Muscle of leg (tissue), 11 donors: Measurements from ENCODE around the gene VPS9D1. TPM values are rescaled to one million over a fixed set of nuclear protein-coding genes. Genes with fewer than 3 reads are reported as not detected.
"Not testable (repeated sequence)": the region's sequence is repeated elsewhere in the genome, so short reads cannot be mapped to it uniquely, and the experiment has no call there.

Experiments used
- DNase-seq: peaks from one replicate; pipeline ENCODE4 v3.0.0; 2013
- H3K27ac ChIP-seq: one replicate; pipeline ENCODE4 v1.5.1; 2013; ENCODE audit warnings: mild to moderate bottlenecking, low read length, control low read depth
- H3K27me3 ChIP-seq: one replicate; pipeline ENCODE4 v1.6.1; 2013; ENCODE audit warnings: low read length; ENCODE audit not compliant: control insufficient read depth, insufficient read depth
- H3K36me3 ChIP-seq: one replicate; pipeline ENCODE4 v1.6.1; 2013; ENCODE audit warnings: low read length; ENCODE audit not compliant: control insufficient read depth, insufficient read depth
- H3K4me1 ChIP-seq: one replicate; pipeline ENCODE4 v1.6.1; 2013; ENCODE audit warnings: low read length; ENCODE audit not compliant: control insufficient read depth, insufficient read depth
- H3K4me3 ChIP-seq: one replicate; pipeline ENCODE4 v1.5.1; 2013; ENCODE audit warnings: low read length, control low read depth
- H3K9me3 ChIP-seq: replicated peaks from 2 replicates; pipeline ENCODE4 v1.6.1; 2013; ENCODE audit warnings: low read depth, low read length; ENCODE audit not compliant: control insufficient read depth
- WGBS: methylation state at CpG from one replicate; pipeline ENCODE4 v1.1.5; 2013; ENCODE audit warnings: missing lambda C conversion rate; ENCODE audit not compliant: insufficient coverage; 5-methylcytosine and 5-hydroxymethylcytosine counted together
- polyA plus RNA-seq, 8 donors: library from polyadenylated mRNA; unstranded; fragments of 120-200 nt; gene quantifications; one replicate each; pipeline versions ENCODE4 v1.2.1 to v1.2.3, GENCODE V29; 2013; ENCODE audit warnings: inconsistent platforms in 1 of 8, low replicate concordance in 1 of 8; ENCODE audit not compliant: insufficient read length in 8 of 8, insufficient read depth in 1 of 8
- total RNA-seq: library from RNA; stranded (reverse); fragments of 120-200 nt; gene quantifications from one replicate; pipeline ENCODE4 v1.2.4, GENCODE V29; 2013

The VPS9D1 gene
- total and polyA plus RNA-seq, 9 donors, result 6.1 to 13.4 (median 10.7) TPM

DNA sequence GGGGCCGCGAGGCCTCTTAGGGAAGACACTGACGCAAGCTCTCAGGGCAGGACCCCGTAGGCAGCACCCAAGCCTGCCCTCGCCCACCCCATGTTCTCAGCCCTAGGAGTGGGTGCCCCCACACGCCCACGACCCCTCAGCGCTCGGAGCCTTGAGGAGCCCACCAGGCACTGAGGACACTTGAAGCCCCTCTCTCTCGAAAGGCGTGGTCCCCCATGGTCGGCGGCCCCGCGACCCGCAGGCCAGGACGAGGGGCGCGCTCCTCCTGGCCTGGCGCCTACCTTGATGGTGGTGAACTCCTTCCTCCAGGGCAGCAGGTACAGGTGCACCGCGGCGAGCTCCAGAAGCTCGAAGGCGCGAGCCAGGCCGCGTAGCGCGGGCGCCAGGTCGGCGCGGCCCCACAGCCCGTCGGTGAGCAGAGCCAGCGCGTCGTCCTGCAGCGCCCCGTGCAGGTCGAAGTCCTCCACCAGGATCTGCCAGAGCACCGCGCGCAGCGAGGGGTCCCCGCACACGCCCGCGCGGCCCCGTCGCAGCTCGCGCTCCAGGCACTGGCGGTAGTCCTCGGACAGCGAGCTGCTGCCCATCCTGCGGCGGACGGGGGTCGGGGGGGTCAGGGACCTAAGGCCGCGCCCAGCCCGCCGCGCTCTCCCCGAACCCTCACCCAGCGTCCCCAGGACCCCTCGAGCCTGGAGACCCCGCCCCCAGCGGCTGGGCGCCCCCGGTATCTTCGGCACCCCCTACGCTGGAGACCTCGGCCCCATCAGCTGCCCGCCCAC lies 19.9 kb downstream of the VPS9D1 start:
- Histone ChIP-seq H3K4me3 (peak overlapping the region; percentile 68), H3K4me1 (peaks cover 50% of the 10 kb centered on the region), H3K27ac (peak overlapping the region; percentile 67), H3K27me3 (peaks cover 27% of the 10 kb centered on the region), H3K36me3 (no peaks in the 10 kb centered on the region), H3K9me3 (no peaks in the 10 kb centered on the region)
- peak; percentile 65 for DNase-seq
- 2% methylated on average over 73 of the region's 78 CpGs for WGBS

DNA sequence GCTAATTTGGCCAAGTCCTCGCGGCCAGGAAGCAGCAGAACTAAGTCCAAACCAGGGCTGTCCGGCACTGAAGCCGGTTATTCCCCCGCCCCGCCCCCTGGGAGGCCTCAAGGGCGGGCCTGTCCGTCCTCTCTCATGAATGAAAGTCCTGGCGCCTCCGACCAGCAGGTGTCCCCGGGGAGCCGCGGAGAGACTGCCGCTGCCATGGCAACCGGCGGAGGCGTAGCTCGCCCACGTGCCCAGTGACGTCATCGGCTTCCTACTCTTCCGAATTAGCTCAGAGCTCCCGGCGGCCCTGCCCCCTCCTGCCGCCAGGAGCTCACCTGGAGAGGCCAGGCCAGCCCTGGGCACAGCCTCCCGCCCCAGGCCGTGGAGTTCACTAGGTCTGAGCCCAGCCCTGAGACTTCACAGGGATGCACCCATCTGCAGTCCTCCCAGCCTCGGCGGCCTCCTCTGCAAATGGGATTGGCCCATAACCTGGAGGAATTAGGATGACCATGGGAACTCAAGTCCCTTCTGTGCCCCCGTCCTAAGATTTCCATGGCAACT lies 20.5 kb downstream of the VPS9D1 start:
- under 1% methylated on average over 30 of the region's 30 CpGs for WGBS
- H3K27me3 ChIP-seq, result peaks cover 27% of the 10 kb centered on the region
- DNase-seq, result peak; percentile 95
- H3K4me3 ChIP-seq, result peak overlapping the region; percentile 26
- peaks cover 50% of the 10 kb centered on the region for H3K4me1 ChIP-seq
- H3K36me3 ChIP-seq, result peaks cover 5% of the 10 kb centered on the region
- H3K27ac ChIP-seq, result peak overlapping the region; percentile 67
- no peaks in the 10 kb centered on the region for H3K9me3 ChIP-seq

DNA sequence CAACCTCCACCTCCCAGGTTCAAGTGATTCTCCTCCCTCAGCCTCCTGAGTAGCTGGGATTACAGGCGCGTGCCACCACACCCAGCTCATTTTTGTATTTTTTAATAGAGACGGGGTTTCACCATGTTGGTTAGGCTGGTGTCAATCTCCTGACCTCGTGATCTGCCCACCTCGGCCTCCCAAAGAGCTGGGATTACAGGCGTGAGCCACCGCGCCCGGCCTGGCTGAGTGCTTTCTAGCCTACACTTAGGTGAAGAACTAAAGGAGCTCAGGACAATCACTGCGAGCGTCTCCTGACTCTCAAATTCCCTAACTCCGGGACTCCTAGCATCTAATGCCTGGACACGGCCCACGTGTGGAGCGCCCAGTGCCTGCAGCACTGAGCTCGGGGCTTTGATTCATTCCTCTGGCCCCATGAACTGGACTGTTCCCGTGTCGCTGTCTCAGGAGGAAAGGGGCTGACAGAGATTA lies 21.0 kb downstream of the VPS9D1 start:
- H3K36me3 ChIP-seq, H3K9me3 ChIP-seq, DNase-seq, H3K4me3 ChIP-seq: not testable (repeated sequence)
- 45% methylated on average over 15 of the region's 18 CpGs for WGBS
- Histone ChIP-seq H3K27me3 (peaks cover 23% of the 10 kb centered on the region), H3K27ac (peak overlapping the region; percentile 45), H3K4me1 (peaks cover 50% of the 10 kb centered on the region)

DNA sequence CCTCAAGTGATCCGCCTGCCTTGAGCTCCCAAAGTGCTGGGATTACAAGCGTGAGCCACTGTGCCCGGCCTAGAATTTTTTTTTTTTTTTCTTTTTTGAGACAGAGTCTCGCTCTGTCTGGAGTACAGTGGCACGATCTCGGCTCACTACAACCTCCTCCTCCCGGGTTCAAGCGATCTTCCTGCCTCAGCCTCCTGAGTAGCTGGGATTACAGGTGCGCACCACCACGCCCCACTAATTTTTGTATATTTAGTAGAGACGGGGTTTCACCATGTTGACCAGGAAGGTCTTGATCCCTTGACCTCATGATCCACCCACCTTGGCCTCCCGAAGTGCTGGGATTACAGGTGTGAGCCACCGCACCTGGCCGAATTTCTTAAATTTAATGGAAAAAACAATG lies 22.0 kb downstream of the VPS9D1 start:
- H3K27ac ChIP-seq, H3K9me3 ChIP-seq, H3K4me3 ChIP-seq, DNase-seq: not testable (repeated sequence)
- 94% methylated on average over 5 of the region's 14 CpGs for WGBS
- Histone ChIP-seq H3K27me3 (peaks cover 17% of the 10 kb centered on the region), H3K4me1 (peaks cover 50% of the 10 kb centered on the region), H3K36me3 (peaks cover 16% of the 10 kb centered on the region)

DNA sequence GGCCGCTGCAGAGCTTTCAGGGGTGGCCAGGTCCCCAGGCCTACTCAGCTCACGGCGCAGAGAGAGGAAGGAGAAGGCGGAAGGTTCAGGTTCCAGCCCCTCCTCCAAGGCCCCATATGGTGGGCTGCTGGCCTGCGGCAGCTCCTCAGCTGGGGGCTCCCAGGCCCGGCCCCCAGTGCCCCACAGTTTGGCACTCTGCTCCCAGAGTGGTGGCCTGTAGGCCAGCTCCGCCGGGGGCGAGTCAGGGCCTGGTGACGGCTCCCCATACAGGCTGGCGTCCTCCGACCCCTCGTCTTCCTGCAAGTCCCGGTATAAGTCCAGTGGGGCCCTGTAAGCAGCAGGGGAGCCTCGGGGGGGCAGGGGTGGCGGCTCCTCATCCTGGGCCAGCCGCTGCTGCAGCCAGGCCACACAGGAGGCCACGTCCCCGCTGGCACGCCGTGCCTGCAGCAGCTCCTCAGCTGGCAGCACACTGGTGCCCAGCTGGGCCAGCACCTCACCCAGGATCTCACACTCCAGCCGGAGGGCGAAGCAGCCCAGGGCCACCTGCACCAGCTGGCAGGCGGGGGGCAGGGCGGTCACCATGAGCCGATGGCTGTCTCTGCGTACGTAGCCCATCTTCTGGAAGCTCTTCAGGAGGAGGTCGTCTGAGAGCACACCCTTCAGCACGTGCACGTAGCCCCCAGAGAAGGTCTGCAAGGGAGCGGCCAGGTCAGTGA lies 22.9 kb downstream of the VPS9D1 start:
- no peak for DNase-seq
- H3K27ac ChIP-seq, result peak overlapping the region; percentile 29
- H3K9me3 ChIP-seq, result no peaks in the 10 kb centered on the region
- H3K27me3 ChIP-seq, result peaks cover 10% of the 10 kb centered on the region
- H3K36me3 ChIP-seq, result peaks cover 24% of the 10 kb centered on the region
- peaks cover 50% of the 10 kb centered on the region for H3K4me1 ChIP-seq
- no peak overlapping the region for H3K4me3 ChIP-seq
- 67% methylated on average over 28 of the region's 32 CpGs for WGBS

DNA sequence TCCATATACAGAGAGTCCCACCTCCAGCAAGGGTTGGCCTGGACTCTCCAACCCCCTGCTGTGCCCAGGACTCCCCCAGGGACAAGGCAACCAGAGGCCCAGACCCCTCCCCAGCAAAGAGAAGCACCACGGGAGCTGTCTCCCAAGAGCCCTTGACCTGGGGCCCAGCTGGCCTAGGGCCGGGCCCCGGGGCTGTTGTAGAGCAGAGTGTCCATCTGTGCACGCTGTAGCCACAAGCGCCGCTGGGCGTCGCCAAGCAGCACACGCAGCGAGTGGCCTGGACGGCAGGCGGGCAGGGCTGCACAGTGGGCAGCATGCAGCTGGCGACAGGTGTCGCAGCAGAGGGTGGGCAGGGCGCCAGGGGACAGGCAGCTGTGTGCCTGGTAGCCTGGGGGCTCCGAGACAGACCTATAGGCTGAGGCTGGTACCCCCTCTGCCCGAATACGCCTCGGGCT lies 23.5 kb downstream of the VPS9D1 start:
- H3K4me1 ChIP-seq, result peaks cover 48% of the 10 kb centered on the region
- H3K36me3 ChIP-seq, result peaks cover 29% of the 10 kb centered on the region
- peaks cover 5% of the 10 kb centered on the region for H3K27me3 ChIP-seq
- 75% methylated on average over 19 of the region's 19 CpGs for WGBS
- peak; percentile 75 for DNase-seq
- no peak overlapping the region for H3K4me3 ChIP-seq
- H3K9me3 ChIP-seq, result no peaks in the 10 kb centered on the region
- H3K27ac ChIP-seq, result peak overlapping the region; percentile 29

DNA sequence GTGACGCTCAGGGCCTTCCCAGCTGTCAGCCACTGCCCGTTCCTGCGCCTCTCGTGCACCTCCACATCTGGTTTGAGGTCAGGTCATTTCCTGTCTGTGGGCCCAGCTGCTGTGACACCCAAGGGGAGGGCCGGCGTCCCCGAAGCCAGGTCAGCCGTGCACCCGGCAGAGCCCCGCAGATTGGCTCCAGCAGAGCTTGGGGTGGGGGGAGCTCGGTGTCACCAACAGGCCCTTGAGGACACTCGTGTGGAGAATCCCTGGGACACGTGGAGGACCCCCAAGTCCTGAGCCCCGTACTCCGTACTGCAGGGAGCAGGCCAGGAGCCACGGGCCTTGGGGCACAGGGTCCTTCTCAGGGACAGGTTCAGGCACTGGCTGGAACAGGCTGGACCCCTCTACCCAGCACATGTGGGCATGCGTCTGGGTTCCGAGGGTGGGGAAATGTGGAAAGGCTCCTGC lies 24.0 kb downstream of the VPS9D1 start:
- H3K9me3 ChIP-seq, result no peaks in the 10 kb centered on the region
- DNase-seq, result no peak
- peaks cover 43% of the 10 kb centered on the region for H3K4me1 ChIP-seq
- no peaks in the 10 kb centered on the region for H3K27me3 ChIP-seq
- no peak overlapping the region for H3K4me3 ChIP-seq
- peaks cover 34% of the 10 kb centered on the region for H3K36me3 ChIP-seq
- WGBS, result 31% methylated on average over 12 of the region's 18 CpGs
- no peak overlapping the region for H3K27ac ChIP-seq

DNA sequence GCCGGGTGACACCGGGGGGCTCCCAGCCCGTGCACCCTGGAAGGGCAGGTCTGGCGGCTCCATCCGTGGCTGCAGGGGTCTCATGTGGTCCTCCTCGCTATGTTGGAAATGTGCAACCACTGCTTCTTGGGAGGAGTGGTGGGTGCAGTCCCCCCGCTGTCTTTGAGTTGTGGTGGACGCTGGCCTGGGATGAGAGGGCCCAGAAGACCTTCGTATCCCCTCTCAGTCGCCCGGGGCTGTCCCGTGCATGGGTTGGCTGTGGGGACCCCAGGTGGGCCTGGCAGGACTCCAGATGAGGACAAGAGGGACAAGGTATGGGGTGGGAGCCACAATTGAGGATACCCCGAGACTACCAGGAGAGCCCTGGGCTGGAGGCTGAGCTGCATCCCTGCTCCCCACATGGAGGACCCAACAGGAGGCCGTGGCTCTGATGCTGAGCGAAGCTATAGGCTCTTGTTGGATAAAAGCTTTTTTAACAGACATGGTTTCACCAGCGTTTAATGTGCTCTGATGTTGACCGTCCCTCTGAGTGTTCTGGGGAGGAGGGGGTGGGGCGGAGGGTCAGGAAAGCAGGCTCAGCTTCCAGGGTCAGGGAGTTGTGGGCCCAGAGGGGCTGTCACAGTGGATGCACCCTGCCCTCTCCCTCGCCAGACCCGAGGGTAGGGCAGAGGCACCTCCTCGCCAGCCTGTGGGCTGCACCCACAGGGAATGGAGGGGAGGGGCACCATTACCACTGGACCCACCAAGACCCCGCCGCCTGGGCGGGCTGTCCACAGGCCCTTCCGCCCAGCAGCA lies 24.6 kb downstream of the VPS9D1 start:
- H3K9me3 ChIP-seq, result no peaks in the 10 kb centered on the region
- no peaks in the 10 kb centered on the region for H3K27me3 ChIP-seq
- WGBS, result 69% methylated on average over 23 of the region's 25 CpGs
- peaks cover 38% of the 10 kb centered on the region for H3K4me1 ChIP-seq
- no peak overlapping the region for H3K27ac ChIP-seq
- no peak for DNase-seq
- peaks cover 41% of the 10 kb centered on the region for H3K36me3 ChIP-seq
- no peak overlapping the region for H3K4me3 ChIP-seq

DNA sequence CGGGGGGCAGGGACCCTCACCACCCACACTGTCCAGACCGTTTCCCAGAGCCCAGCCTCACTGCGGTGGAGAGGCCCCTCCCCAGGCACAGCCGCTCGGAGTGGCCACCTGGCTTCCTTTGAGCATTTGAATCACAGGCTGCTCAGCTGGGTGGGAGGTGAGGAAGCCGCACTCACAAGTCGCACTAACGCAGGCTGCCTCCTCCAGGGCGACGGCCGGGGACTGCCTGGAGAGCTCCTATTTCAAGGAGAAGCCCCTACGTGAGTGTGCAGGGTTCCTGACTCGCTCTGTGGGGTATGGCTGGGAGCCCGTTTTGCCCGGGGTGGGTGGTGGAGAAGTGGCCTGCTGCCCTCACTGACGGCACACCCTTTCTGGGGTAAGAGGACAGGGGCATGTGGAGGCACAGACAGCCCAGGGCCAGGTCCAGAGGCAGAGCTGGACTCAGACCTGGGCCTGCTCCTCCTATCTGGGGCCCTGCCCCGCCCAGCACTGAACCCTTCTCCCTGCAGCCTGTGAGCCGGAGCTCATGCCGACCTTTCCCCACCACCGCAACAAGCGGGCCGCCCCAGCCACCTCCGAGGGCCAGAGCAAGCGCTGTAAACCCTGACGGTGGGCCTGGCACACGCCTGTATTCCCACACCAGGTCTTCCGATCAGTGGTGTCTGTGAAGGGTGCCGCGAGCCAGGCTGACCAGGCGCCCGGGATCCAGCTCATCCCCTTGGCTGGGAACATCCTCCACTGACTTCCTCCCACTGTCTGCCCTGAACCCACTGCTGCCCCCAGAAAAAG lies 25.4 kb downstream of the VPS9D1 start:
- WGBS, result 84% methylated on average over 27 of the region's 31 CpGs
- Histone ChIP-seq H3K27me3 (no peaks in the 10 kb centered on the region), H3K4me3 (no peak overlapping the region), H3K4me1 (peaks cover 30% of the 10 kb centered on the region), H3K27ac (no peak overlapping the region), H3K36me3 (peaks cover 47% of the 10 kb centered on the region), H3K9me3 (no peaks in the 10 kb centered on the region)
- no peak for DNase-seq
